ENCODE results near the gene DCBLD1.

Gene DCBLD1

GRCh38 chr6:117568247-117568646 lies 85.8 kb downstream of the DCBLD1 start:
- Histone ChIP-seq H3K9me3 (ENCODE audit: control insufficient read depth, insufficient read depth, low read length) (no peaks in the 10 kb centered on the region), H3K27ac (ENCODE audit: low read depth, low read length) (no peak overlapping the region), H3K79me2 (ENCODE audit: control insufficient read depth, low read length) (no peaks in the 10 kb centered on the region), H3K4me3 (ENCODE audit: low read length) (no peak overlapping the region), H3F3A (ENCODE audit: control insufficient read depth, insufficient read depth) (no peaks in the 10 kb centered on the region), H3K4me2 (ENCODE audit: low read length) (no peak overlapping the region), H3K9me2 (replicated peaks; ENCODE audit: control insufficient read depth, low read length) (no peaks in the 10 kb centered on the region), H3K27me3 (ENCODE audit: control insufficient read depth, low read length) (no peaks in the 10 kb centered on the region), H3K4me1 (ENCODE audit: control insufficient read depth, low read length) (no peaks in the 10 kb centered on the region), H3K36me3 (ENCODE audit: control insufficient read depth, low read length) (peaks cover 70% of the 10 kb centered on the region), H4K20me1 (ENCODE audit: control insufficient read depth, insufficient read depth, low read depth, low read length) (0 out of 2 replicates have a peak, but pooled peaks cover 3% of the 10 kb centered on the region)
- TF ChIP-seq EZH2phosphoT487 (IDR thresholded peaks at IDR 0.05; ENCODE audit: borderline replicate concordance, low read length): no peak
- TF ChIP-seq CTCF (IDR thresholded peaks at IDR 0.05; ENCODE audit: low read depth, low read length, poor library complexity, severe bottlenecking): no peak

- TF ChIP-seq EZH2phosphoT487 (IDR thresholded peaks at IDR 0.05; ENCODE audit: borderline replicate concordance, low read length): no peak
- no peak for TF ChIP-seq CTCF (IDR thresholded peaks at IDR 0.05; ENCODE audit: low read depth, low read length, poor library complexity, severe bottlenecking)
- Histone ChIP-seq H3K79me2 (ENCODE audit: control insufficient read depth, low read length) (no peaks in the 10 kb centered on the region), H4K20me1 (ENCODE audit: control insufficient read depth, insufficient read depth, low read depth, low read length) (0 out of 2 replicates have a peak, but pooled peaks cover 3% of the 10 kb centered on the region), H3K36me3 (ENCODE audit: control insufficient read depth, low read length) (peaks cover 73% of the 10 kb centered on the region), H3K4me1 (ENCODE audit: control insufficient read depth, low read length) (no peaks in the 10 kb centered on the region), H3K4me3 (ENCODE audit: low read length) (no peak overlapping the region), H3K9me2 (replicated peaks; ENCODE audit: control insufficient read depth, low read length) (no peaks in the 10 kb centered on the region), H3F3A (ENCODE audit: control insufficient read depth, insufficient read depth) (no peaks in the 10 kb centered on the region), H3K4me2 (ENCODE audit: low read length) (no peak overlapping the region), H3K27ac (ENCODE audit: low read depth, low read length) (no peak overlapping the region), H3K9me3 (ENCODE audit: control insufficient read depth, insufficient read depth, low read length) (no peaks in the 10 kb centered on the region), H3K27me3 (ENCODE audit: control insufficient read depth, low read length) (no peaks in the 10 kb centered on the region)
Measured at GRCh38 chr6:117568831-117569410, 86.4 kb downstream of the DCBLD1 start.

GRCh38 chr6:117573006-117573680 lies 90.7 kb downstream of the DCBLD1 start:
- Histone ChIP-seq H3K79me2 (ENCODE audit: control insufficient read depth, low read length) (peaks cover under 1% of the 10 kb centered on the region; the same call in 1 of the 2 replicates), H3K4me1 (ENCODE audit: control insufficient read depth, low read length) (no peaks in the 10 kb centered on the region), H3F3A (ENCODE audit: control insufficient read depth, insufficient read depth) (no peaks in the 10 kb centered on the region), H3K36me3 (ENCODE audit: control insufficient read depth, low read length) (peaks cover 71% of the 10 kb centered on the region), H3K27ac (ENCODE audit: low read depth, low read length) (no peak overlapping the region), H3K9me3 (ENCODE audit: control insufficient read depth, insufficient read depth, low read length) (no peaks in the 10 kb centered on the region), H3K4me3 (ENCODE audit: low read length) (no peak overlapping the region), H3K4me2 (ENCODE audit: low read length) (no peak overlapping the region), H4K20me1 (ENCODE audit: control insufficient read depth, insufficient read depth, low read depth, low read length) (no peaks in the 10 kb centered on the region), H3K27me3 (ENCODE audit: control insufficient read depth, low read length) (no peaks in the 10 kb centered on the region), H3K9me2 (replicated peaks; ENCODE audit: control insufficient read depth, low read length) (no peaks in the 10 kb centered on the region)
- TF ChIP-seq CTCF (IDR thresholded peaks at IDR 0.05; ENCODE audit: low read depth, low read length, poor library complexity, severe bottlenecking) (no peak), EZH2phosphoT487 (IDR thresholded peaks at IDR 0.05; ENCODE audit: borderline replicate concordance, low read length) (no peak)
